NCI-H2196 (cell line): ENCODE measurements around the gene CASKIN1.
A peak's percentile ranks its signal among the peaks of the same experiment; 100 is the strongest.

Source experiments
- DNase-seq: peaks from one replicate; lab custom pipeline; 2025; ENCODE audit not compliant: unreplicated experiment; lab: John Stamatoyannopoulos, UW

The CASKIN1 gene

DNA sequence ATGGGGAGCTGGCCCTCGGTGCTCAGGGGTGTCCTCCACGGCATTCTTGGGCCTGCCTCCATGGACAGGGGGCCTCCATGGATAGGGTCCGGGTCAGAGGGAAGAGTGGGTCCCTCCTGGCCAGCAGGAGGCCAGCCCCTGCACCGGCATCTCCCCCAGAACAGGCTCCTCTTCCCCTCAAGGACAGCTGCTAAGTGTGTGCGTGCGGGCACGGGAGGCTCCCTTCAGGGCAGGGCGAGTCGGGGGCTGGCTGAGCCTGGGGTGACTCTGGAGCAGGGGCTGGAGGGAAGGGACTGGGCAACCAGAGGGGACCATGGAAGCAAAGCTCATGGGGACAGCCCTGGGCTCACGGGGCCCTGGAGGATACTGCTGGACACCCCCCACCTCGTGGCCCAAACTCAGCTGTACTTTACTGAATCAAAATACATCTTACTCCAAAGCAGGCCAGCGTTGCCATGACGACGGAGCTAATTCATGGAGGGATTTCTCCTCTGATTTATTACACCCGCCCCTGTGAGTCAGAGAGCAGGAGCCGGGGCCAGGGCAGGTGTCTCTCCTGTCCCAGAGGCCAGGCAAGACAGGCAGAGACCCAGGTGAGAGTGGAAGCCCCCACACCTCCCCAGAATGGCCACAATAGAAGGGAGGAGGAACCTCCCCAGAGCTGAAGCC lies 2.1 kb downstream of the CASKIN1 start:
- DNase-seq, result peak; percentile 11

DNA sequence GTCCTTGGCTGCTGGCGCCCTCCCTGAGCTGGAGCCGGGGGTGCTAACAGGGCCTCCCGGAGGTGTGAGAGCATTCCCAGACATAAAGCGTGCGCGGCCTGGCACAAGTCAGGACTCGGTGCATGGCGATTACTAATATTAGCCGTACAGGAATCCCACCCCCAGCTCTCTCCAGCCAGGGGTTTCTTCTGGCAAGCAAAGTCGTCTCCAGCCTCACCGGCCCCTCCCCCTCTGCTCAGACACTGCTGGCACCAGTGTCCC lies 5.0 kb downstream of the CASKIN1 start:
- DNase-seq, result no peak

DNA sequence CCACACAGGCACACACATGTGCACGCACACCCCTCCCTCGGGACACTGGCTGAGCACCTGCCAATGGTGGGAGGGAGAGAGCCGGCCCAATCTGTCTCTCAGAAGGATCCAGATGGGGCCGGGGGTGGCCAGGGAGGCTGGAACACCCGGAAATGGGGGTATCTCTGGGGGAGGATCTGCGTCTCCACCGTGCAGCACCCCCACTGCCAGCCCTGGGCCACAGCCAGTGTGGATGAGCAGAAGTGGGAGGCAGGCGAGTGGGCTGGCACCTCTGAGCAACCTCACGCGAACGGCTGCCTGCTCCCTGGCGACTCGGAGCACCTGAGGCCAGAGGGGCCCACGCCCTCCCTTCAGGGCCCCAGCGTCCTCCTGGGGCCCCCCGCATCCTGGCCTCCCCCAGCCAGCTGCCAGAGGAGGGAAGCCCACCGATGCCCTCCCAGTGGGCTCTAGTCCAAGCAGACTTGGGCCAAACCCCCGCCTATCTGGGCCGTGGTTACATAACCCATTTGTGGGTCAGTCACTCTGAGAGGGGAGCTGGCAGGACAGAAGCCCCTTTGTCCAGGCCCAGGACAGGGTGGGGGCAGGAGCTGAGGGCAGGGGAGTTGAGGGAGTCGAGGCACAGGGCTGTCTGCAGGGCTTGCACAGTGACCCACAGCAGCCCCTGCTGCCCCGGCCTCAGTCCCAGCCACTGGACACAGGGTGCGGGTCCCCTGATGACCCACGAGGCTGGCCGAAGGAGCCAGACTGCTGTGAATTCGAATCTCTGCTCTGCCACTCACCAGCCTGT lies 5.6 kb downstream of the CASKIN1 start:
- DNase-seq, result no peak

DNA sequence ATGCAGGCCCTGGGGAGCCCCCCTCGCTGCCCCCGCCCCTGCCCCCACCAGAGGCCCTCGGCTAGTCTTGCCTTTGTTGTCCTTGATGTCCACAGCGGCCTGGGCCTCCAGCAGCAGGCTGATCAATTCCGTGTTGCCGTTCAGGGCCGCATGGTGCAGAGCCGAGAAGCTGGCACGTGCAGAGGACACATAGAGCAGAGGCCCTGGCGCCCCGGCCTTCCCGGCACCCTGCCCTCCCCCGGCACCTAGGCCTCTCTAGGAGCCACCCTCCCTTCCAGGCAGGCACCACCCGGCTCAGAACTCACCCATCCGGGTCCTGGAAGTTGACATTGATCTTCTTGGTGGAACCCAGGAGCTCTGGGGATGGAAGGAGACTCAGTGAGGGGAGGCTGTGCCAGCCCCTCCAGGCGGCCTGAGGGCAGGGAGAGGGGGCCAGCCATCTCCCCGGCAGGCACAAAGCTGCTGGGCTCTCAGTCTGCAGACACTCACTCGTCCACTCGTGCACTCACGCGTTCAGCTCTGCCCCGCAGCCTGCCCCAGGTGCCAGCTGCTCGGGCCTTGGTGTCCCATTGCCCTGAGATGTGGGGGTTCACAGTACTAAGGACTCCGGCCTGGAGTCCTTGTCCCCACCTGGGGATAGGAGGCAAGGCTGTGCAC lies 6.3 kb downstream of the CASKIN1 start:
- no peak for DNase-seq

DNA sequence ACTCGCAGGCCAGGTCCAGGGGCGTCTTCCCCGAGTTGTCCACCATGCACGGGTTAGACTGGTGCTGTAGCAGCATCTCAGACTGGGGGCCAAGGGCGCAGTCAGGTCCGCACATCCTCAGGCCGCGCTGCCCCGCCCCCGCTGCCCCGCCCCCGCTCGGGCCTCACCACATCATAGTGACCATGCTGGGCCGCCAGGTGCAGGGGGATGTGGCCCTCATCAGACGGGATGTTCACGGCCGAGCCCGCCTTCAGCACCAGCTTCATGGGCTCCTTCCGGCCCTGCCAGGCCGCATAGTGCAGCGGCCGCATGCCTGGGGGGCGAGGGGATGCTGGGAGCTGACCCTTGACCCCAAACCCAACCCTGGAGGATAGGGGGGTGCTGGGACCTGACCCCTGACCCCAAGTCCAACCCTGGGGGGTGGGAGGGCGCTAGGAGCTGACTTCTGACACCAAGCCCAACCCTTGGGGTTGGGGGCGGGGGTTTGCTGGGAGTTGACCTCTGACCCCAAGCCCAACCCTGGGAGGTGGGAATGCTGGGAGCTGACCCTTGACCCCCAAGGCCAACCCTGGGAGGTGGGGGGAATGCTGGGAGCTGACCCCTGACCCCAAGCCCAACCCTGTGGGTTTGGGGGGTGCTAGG lies 7.0 kb downstream of the CASKIN1 start:
- no peak for DNase-seq

DNA sequence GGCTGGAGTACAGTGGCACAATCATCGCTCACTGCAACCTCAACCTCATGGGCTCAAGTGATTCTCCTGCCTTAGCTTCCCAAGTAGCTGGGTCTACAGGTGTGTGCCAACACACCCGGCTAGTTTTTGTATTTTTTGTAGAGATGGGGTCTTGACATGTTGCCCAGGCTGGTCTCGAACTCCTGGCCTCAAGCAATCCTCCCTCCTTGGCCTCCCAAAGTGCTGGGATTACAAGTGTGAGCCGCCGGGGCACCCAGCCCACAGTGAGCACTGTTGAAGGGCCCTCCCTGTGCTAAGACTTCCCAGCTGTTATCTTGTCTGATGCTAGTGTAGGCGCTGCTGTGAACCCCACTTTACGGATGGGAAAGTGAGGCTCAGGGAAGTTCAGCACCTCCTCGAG lies 8.0 kb downstream of the CASKIN1 start:
- no peak for DNase-seq

DNA sequence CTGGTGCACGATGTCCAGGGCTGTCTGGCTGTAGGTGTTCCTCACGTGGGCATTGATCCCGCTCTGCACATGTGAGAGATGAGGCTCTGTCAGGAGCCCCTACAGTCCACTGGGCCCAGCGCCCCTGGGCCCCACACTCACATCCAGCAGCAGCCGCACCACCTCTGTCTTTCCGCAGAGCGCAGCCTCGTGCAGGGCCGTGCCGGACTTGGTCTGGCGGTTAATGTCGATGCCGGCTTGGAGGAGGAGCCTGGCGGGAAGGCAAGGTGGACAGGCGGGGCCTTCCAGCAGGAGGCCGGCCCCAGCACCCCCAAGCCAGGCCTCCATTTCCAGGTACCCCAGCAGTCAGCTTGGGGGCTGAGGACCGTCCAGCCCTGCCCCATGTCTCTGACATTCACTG lies 9.2 kb downstream of the CASKIN1 start:
- no peak for DNase-seq

DNA sequence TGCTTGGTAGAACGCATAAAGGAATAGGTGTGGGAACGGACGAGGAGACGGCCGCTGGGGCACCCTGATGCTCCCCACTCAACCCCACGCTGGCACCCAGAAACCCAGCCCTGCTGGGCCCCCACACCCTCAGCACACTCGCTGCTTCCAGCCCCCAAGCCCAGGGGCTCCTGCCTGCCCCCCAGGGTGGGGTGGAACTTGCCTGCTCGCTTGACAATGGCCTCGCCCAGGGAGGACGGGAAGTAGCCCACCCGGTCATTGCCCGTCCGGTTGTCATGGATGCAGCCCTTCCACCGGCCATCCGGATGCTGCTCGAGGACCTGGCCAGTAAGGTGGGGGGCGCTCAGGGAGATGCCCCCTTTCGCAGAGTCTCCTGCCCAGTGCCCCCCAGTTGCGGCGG lies 9.9 kb downstream of the CASKIN1 start:
- DNase-seq, result no peak

DNA sequence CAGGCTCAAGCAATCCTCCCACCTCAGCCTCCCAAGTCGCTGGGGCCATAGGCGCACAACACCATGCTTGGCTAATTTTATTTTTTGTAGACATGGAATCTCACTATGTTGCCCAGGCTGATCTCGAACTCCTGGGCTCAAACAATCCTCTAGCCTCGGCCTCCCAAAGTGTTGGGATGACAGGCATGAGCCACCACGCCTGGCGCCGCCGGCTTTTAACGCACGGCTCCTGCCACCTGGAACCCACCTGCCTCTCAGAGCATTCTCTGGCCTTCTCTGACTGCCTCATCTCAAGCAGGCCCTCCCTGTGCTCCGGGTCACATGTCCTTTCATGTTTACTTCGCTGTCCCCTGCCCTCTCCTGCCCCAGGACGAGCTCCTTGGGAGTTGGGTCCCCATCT lies 10.3 kb downstream of the CASKIN1 start:
- no peak for DNase-seq

DNA sequence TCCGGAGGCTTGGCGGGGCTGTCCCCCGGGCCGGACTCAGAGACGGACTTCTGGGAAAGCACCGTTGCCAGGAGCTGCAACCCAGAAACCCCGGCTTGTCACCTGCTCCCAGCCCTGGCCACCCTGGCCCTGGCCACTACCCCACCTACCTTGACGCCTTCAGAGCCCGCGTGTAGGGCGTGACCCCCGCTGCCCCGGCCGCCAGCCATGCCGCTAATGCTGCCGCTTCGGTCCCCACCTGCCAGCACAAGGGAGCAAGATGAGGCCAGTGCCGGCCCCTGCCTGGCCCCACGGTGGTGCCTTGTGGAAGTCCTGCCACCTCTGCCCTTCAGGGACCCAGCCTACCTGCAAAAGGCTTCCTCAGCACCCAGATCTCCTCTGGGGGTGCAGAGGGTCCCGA lies 11.4 kb downstream of the CASKIN1 start:
- no peak for DNase-seq

DNA sequence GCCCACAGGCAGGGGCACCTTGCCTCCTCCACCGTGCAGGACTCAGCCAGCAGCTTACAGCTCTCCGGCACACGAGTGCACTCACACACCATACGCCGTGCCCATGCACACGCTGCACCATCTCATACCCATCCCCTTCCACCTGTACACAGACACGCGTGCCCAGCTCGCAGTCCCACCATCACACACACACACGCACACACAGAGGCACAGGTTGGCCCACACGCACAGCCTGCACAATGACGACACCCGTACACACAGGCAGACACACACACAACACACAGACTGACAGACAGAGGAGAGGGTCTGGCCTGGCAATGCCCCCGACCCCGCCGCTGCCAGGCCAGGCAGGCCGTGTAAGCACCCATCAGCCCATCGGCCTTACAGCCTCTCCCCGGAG lies 12.1 kb downstream of the CASKIN1 start:
- no peak for DNase-seq

DNA sequence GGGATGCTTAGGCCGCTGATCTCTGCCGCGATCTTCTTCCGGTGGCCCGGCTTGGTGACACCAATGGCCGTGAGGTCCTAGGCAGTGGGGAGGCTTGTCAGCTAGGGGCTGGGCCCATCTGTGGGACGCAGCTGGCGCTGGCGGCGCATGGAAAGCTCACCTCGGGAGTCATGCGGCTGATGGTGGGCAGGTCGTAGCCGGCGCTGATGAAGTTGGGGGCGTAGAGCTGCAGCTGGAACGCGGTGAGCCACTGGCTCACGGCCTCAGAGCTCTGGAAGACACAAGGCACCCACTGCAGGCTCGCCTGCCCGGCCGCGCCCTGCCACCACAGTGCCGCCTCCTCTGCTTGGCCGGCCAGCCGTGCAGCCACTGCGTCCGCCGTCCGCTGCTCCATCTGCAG lies 12.7 kb downstream of the CASKIN1 start:
- no peak for DNase-seq

DNA sequence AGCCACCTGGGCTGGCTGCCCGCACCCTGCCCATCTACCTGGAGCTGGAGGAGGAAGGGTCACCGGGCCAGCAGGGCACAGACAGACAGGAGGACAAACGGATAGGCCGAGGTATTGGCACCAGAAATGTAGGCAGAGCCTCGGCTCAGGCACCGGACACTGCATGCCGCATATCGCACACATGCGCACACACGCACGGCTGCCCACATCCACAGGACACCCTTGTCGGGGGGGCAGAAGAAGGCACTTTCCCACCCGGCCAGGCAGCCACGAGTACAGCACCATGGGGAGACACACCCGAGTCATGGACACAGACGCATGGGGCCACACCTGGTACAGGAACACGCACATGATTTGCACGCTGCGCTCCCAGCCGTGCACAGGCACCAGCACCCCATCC lies 14.5 kb downstream of the CASKIN1 start:
- DNase-seq, result no peak

DNA sequence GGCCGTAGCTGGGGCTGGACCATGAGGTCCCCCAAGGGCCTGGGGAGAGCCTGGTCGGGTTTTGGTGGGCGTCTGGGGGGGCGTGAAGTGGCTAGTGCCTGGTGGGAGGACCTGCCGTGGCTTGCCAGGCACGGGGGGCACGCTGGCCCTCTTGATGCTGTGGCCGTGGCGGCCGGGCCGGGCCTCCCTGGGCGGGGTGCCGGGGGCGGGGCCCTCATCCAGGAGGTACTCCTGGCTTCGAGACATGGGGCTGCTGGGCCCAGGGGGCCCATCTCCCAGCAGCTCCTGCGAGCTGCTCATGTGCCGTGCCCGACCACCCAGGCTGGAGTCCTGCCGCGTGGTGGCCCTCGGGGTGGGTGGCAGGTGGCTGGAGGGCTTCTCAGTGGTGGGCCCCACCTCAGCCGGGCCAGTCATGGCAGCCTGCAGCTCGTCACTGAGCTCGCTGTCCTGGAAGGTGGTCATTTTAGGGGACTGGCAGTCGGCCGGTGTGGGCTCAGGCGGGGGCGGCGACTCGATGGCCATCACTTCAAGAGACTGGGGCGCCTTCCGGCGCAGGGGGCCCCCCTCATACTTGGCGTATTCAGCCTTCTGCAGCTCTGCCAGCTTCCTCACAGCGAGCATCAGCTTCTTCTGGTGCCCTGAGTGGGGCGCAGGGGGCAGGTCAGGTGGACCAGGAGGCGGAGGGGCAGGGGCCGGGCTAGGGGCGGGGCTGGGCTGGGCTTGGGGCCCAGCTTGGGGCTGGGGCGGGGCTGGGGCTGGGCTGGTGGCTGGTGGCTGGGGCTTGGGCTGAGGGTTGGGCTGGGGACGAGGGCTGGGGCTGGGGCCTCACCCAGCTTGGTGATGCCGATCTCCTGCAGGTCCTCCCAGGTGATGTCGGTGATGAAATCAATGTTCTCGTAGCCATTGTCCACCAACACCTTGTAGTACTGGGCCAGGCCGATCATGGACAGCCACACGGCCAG lies 15.2 kb downstream of the CASKIN1 start:
- DNase-seq, result no peak

DNA sequence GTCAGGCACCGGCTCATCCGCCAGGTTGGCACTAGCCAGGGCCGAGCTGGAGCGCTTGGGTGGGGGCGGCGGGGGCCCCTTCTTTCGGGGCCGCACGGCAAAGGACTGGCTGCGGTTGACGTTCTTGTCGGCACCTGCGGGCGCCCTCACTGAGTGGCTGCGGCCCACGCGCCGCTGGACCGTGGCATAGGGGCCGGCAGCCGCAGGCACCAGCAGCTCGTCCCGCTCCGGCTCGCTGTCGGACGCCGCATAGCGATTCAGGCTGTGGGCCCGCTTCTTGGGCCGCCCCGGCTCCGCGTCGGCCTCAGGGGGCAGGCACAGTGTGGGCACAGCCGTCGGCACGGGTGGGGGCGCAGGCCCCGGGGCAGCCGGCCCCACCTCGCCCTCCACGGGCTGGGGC lies 15.9 kb downstream of the CASKIN1 start:
- no peak for DNase-seq

DNA sequence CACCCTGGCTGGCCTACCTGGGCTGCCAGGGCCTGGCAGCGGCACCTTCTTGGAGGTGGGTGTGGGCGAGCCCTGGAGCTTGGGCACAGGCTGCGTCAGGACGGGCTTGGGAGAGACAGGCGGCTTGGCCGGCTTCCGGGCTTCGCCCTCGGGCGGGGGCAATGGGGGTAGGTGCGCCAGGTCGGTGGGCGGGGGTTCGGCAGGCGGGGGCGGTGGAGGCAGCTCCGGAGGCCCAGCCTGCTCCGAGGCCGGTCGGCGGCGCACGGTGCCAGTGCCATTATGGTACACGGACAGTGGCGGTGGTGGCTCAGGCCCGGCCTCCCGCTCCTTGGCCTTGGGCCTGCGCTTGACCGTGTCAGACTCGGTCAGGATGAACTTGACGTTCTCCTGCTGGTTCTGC lies 16.8 kb downstream of the CASKIN1 start:
- DNase-seq, result no peak

DNA sequence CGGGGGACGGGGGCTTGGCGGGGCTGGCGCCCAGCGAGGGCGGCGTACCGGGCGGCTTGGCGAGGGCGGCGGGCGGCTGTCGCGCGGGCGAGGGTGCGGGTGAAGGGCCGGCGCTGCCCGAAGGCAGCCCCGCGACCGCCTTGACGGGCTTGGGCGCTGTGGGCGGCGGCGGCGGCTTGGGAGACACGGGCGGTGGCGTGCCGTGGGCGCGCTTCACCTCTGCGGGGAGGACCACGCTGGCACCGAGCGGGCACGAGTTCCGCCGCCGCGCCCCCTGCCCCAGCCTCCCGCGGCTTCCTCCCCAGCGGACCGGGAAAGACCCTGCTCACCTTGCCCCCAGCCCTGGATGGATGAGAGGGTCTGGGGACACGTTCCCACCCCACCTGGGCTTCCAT lies 17.3 kb downstream of the CASKIN1 start:
- DNase-seq, result no peak

DNA sequence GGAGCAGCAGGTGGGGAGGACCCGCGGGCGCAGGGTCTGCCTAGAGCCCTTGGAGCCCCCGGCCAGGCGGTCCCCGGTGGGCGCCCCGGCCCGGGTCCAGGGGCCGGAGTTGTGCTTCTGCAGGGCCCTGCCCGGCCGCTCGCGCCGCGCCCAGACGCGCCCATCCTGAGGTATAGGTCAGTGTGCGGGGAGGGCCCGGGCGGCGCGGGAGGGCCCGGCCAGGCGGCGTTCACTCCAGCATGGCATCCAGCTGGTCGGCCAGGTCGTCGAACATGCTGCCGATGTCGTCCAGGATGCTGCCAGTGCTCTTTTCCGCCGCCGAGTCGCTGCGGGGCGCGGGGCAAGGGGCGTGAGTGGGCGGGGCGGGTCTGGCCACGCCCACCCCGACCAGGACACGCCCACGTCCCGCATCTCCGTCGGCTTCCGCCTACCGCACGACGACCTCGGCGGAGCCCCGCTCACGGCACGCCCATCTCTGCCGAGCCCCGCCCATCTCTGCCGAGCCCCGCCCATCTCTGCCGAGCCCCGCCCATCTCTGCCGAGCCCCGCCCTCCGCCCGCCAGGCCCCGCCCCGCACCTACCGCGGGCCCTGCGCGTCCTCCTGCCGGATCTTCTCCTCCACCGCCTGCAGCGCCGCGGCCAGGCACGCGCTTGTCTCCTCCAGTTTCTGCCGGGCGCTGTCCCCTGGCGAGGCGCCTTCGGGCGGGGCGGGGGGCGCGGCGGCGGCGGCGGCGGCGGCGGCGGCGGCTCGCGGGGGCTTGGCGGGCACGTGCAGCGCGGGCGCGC lies 17.9 kb downstream of the CASKIN1 start:
- DNase-seq, result no peak

DNA sequence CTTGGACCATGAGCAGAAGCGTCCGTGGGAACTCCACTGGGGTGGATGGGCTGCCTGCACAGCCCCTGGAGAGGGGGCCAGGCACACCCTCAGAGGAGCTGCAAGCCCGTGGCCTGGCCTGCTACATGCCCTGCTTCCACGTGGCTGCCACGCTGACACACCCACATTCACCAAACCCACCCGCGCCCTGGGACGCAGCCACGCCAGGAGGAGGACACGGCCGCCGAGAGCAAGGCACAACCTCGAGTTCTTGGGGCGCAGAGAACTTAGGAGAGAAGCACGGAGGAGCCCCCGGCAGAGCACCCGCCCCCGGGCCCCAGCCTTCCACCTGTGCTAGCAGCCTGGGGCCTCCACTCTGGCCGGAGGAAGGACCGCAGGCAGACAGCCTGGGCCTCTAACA lies 18.8 kb downstream of the CASKIN1 start:
- DNase-seq, result no peak

DNA sequence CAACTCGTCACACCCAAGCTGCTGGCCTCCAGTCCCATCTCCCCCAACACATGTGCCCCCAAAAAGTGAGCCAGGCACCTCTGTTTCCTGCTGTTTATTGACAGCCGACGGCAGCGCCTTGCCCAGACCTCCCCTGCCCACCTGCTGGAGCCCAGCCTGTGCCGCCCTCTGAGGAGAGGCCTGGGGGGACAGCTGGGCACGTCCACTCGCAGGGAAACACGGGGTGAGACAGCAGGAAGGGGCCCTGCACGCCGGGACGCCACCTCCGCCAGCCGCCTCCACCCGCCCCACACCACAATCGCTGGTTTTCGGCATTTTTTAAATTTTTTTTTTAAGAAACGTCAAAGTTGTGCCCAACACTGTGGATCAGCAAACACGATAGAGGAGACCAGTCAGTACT lies 19.3 kb downstream of the CASKIN1 start:
- DNase-seq, result no peak
